Measurements from ENCODE around the gene CPSF4L. TPM values are rescaled to one million over a fixed set of nuclear protein-coding genes. Genes with fewer than 3 reads are reported as not detected.

Gene CPSF4L
- total and polyA plus RNA-seq, 2 of the 13 experiments (the other 11 are each of a cell fraction or from before 2014, with no cell fraction given) = 0.73 to 1.6 TPM

DNA sequence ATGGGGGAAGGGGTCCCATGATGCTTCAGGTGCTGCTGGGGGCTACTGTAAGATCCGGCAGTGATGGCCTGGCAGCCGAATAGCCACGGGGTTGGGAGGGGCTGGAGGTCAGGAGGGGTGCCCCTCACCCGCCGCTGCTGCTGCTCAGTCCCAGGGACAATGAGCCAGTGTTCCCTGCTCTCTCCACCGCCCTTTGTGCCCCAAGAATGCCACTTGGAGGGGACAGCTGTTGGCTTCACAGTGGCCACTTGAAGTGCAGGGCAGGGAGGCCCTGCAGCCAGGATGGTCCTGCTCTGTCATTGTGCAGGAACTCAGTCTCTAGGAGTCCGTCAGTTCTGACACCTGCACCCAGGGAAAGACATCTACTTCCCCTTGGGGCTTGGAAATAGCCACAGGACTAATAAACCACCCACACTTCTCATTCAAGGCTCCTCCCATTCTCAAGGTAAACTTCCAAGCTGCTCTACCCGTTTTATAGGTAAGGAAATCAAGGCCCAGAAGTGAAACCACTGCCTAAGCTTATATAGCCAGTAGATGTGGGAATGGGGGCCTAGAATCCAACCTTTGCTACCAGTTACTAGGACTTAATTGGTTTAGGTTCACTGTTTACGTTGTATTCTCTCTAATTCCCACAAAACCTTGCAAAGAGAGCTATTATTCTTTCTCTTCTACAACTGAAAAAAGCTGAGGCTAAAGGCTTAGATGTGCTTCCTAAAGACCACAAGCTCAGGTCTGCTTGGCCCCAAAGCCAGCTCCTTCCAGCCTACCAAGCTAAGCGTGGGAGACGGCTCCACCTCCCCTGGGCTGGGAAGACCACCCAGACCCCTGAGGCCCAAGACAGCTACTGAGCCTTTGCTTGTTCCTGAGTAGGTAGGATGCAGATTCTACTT, 6.2 kb upstream of the CPSF4L start (continued):
- TF ChIP-seq, protein P1, sequence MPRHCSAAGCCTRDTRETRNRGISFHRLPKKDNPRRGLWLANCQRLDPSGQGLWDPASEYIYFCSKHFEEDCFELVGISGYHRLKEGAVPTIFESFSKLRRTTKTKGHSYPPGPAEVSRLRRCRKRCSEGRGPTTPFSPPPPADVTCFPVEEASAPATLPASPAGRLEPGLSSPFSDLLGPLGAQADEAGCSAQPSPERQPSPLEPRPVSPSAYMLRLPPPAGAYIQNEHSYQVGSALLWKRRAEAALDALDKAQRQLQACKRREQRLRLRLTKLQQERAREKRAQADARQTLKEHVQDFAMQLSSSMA (CRISPR knock-in tag; IDR thresholded peaks at IDR 0.05) = no peak
- TF ChIP-seq TARDBP (CRISPR knock-in tag; IDR thresholded peaks at IDR 0.05) (peak; percentile 47; the same call in 1 of the 2 replicates), ZNF432 (CRISPR knock-in tag; IDR thresholded peaks at IDR 0.05; ENCODE audit: borderline replicate concordance) (no peak), TBX2 (CRISPR knock-in tag; IDR thresholded peaks at IDR 0.05; ENCODE audit: borderline replicate concordance) (peak; percentile 33; the same call in 1 of the 2 replicates), ZNF543 (CRISPR knock-in tag; IDR thresholded peaks at IDR 0.05) (peak; percentile 81; the same call in 1 of the 2 replicates), ZNF331 (CRISPR knock-in tag; IDR thresholded peaks at IDR 0.05) (no peak; the same call in 1 of the 2 replicates), SNAPC2 (CRISPR knock-in tag; IDR thresholded peaks at IDR 0.05) (no peak), ZNF354B (CRISPR knock-in tag; IDR thresholded peaks at IDR 0.05) (0 out of 2 replicates have a peak, but pooled peaks have one; percentile 49), PAF1 (CRISPR knock-in tag; IDR thresholded peaks at IDR 0.05) (no peak), PAX8 (CRISPR knock-in tag; IDR thresholded peaks at IDR 0.05; ENCODE audit: borderline replicate concordance) (no peak)
- TF ChIP-seq, protein P2, sequence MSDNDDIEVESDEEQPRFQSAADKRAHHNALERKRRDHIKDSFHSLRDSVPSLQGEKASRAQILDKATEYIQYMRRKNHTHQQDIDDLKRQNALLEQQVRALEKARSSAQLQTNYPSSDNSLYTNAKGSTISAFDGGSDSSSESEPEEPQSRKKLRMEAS (IDR thresholded peaks at IDR 0.05) = 0 out of 2 replicates have a peak, but pooled peaks have one; percentile 18
- TF ChIP-seq, protein P3, sequence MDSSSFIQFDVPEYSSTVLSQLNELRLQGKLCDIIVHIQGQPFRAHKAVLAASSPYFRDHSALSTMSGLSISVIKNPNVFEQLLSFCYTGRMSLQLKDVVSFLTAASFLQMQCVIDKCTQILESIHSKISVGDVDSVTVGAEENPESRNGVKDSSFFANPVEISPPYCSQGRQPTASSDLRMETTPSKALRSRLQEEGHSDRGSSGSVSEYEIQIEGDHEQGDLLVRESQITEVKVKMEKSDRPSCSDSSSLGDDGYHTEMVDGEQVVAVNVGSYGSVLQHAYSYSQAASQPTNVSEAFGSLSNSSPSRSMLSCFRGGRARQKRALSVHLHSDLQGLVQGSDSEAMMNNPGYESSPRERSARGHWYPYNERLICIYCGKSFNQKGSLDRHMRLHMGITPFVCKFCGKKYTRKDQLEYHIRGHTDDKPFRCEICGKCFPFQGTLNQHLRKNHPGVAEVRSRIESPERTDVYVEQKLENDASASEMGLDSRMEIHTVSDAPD (CRISPR knock-in tag; IDR thresholded peaks at IDR 0.05) = 0 out of 2 replicates have a peak, but pooled peaks have one; percentile 61
- TF ChIP-seq, protein P4, sequence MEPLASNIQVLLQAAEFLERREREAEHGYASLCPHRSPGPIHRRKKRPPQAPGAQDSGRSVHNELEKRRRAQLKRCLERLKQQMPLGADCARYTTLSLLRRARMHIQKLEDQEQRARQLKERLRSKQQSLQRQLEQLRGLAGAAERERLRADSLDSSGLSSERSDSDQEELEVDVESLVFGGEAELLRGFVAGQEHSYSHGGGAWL (CRISPR knock-in tag; IDR thresholded peaks at IDR 0.05) = no peak
- TF ChIP-seq, protein P5, sequence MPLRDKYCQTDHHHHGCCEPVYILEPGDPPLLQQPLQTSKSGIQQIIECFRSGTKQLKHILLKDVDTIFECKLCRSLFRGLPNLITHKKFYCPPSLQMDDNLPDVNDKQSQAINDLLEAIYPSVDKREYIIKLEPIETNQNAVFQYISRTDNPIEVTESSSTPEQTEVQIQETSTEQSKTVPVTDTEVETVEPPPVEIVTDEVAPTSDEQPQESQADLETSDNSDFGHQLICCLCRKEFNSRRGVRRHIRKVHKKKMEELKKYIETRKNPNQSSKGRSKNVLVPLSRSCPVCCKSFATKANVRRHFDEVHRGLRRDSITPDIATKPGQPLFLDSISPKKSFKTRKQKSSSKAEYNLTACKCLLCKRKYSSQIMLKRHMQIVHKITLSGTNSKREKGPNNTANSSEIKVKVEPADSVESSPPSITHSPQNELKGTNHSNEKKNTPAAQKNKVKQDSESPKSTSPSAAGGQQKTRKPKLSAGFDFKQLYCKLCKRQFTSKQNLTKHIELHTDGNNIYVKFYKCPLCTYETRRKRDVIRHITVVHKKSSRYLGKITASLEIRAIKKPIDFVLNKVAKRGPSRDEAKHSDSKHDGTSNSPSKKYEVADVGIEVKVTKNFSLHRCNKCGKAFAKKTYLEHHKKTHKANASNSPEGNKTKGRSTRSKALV (CRISPR knock-in tag; IDR thresholded peaks at IDR 0.05) = no peak
- TF ChIP-seq, protein P6, sequence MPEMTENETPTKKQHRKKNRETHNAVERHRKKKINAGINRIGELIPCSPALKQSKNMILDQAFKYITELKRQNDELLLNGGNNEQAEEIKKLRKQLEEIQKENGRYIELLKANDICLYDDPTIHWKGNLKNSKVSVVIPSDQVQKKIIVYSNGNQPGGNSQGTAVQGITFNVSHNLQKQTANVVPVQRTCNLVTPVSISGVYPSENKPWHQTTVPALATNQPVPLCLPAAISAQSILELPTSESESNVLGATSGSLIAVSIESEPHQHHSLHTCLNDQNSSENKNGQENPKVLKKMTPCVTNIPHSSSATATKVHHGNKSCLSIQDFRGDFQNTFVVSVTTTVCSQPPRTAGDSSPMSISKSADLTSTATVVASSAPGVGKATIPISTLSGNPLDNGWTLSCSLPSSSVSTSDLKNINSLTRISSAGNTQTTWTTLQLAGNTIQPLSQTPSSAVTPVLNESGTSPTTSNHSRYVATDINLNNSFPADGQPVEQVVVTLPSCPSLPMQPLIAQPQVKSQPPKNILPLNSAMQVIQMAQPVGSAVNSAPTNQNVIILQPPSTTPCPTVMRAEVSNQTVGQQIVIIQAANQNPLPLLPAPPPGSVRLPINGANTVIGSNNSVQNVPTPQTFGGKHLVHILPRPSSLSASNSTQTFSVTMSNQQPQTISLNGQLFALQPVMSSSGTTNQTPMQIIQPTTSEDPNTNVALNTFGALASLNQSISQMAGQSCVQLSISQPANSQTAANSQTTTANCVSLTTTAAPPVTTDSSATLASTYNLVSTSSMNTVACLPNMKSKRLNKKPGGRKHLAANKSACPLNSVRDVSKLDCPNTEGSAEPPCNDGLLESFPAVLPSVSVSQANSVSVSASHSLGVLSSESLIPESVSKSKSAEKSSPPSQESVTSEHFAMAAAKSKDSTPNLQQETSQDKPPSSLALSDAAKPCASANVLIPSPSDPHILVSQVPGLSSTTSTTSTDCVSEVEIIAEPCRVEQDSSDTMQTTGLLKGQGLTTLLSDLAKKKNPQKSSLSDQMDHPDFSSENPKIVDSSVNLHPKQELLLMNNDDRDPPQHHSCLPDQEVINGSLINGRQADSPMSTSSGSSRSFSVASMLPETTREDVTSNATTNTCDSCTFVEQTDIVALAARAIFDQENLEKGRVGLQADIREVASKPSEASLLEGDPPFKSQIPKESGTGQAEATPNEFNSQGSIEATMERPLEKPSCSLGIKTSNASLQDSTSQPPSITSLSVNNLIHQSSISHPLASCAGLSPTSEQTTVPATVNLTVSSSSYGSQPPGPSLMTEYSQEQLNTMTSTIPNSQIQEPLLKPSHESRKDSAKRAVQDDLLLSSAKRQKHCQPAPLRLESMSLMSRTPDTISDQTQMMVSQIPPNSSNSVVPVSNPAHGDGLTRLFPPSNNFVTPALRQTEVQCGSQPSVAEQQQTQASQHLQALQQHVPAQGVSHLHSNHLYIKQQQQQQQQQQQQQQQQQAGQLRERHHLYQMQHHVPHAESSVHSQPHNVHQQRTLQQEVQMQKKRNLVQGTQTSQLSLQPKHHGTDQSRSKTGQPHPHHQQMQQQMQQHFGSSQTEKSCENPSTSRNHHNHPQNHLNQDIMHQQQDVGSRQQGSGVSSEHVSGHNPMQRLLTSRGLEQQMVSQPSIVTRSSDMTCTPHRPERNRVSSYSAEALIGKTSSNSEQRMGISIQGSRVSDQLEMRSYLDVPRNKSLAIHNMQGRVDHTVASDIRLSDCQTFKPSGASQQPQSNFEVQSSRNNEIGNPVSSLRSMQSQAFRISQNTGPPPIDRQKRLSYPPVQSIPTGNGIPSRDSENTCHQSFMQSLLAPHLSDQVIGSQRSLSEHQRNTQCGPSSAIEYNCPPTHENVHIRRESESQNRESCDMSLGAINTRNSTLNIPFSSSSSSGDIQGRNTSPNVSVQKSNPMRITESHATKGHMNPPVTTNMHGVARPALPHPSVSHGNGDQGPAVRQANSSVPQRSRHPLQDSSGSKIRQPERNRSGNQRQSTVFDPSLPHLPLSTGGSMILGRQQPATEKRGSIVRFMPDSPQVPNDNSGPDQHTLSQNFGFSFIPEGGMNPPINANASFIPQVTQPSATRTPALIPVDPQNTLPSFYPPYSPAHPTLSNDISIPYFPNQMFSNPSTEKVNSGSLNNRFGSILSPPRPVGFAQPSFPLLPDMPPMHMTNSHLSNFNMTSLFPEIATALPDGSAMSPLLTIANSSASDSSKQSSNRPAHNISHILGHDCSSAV (CRISPR knock-in tag; IDR thresholded peaks at IDR 0.05; ENCODE audit: borderline replicate concordance) = no peak

Data from HepG2 (cell line).